GM12878 (cell line): ENCODE data around the gene TRIM62.

Experiments
- TCF12 ChIP-seq: IDR thresholded peaks from 2 replicates; pipeline ENCODE4 v1.6.1; 2011; ENCODE audit warnings: low read depth, mild to moderate bottlenecking, low read length
- TCF3 ChIP-seq: IDR thresholded peaks from 2 replicates; pipeline ENCODE4 v1.6.1; 2012; ENCODE audit warnings: low read depth, mild to moderate bottlenecking, low read length, borderline replicate concordance; ENCODE audit not compliant: insufficient read depth
- TF ChIP-seq, protein P1 (sequence below): fragments of 150-350 bp; IDR thresholded peaks from 2 replicates; pipeline ENCODE4 v1.6.1; 2016; ENCODE audit warnings: low read depth, low read length
- TF ChIP-seq, protein P2 (sequence below), 3 experiments: IDR thresholded peaks in 2 of 3; conservative IDR thresholded peaks in 1 of 3; 2 replicates each; pipeline ENCODE4 v1.5.1; 2011; ENCODE audit warnings: low read depth in 3 of 3, low read length in 3 of 3, mild to moderate bottlenecking in 3 of 3, control low read depth in 2 of 3, moderate library complexity in 2 of 3, inconsistent platforms in 1 of 3, mixed read lengths in 1 of 3; ENCODE audit not compliant: control insufficient read depth in 2 of 3, insufficient read depth in 1 of 3; ENCODE audit errors: extremely low read depth in 1 of 3

DNA sequence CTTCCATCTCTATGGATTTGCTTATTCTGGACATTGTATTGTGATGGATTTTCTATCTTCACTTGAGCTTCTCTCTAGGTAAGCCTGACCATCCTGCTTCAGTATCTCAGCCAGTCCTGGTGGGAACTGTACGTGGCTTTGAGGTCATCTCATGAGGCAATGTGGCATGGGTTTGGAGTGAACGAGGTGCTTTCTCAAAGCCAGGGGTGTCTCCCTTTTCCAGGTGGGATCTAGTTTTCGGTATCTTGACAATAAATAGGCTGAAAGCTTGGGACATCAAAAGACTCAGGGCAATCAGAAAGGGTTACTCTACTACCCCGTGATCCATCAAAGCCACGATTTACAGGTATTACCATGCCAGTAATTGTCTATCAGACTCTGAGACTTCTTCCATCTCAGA is 60.1 kb downstream of the TRIM62 start:
- TF ChIP-seq, protein P1, sequence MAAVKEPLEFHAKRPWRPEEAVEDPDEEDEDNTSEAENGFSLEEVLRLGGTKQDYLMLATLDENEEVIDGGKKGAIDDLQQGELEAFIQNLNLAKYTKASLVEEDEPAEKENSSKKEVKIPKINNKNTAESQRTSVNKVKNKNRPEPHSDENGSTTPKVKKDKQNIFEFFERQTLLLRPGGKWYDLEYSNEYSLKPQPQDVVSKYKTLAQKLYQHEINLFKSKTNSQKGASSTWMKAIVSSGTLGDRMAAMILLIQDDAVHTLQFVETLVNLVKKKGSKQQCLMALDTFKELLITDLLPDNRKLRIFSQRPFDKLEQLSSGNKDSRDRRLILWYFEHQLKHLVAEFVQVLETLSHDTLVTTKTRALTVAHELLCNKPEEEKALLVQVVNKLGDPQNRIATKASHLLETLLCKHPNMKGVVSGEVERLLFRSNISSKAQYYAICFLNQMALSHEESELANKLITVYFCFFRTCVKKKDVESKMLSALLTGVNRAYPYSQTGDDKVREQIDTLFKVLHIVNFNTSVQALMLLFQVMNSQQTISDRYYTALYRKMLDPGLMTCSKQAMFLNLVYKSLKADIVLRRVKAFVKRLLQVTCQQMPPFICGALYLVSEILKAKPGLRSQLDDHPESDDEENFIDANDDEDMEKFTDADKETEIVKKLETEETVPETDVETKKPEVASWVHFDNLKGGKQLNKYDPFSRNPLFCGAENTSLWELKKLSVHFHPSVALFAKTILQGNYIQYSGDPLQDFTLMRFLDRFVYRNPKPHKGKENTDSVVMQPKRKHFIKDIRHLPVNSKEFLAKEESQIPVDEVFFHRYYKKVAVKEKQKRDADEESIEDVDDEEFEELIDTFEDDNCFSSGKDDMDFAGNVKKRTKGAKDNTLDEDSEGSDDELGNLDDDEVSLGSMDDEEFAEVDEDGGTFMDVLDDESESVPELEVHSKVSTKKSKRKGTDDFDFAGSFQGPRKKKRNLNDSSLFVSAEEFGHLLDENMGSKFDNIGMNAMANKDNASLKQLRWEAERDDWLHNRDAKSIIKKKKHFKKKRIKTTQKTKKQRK, result no peak
- TF ChIP-seq TCF12 (no peak), TCF3 (no peak)
- TF ChIP-seq, protein P2, sequence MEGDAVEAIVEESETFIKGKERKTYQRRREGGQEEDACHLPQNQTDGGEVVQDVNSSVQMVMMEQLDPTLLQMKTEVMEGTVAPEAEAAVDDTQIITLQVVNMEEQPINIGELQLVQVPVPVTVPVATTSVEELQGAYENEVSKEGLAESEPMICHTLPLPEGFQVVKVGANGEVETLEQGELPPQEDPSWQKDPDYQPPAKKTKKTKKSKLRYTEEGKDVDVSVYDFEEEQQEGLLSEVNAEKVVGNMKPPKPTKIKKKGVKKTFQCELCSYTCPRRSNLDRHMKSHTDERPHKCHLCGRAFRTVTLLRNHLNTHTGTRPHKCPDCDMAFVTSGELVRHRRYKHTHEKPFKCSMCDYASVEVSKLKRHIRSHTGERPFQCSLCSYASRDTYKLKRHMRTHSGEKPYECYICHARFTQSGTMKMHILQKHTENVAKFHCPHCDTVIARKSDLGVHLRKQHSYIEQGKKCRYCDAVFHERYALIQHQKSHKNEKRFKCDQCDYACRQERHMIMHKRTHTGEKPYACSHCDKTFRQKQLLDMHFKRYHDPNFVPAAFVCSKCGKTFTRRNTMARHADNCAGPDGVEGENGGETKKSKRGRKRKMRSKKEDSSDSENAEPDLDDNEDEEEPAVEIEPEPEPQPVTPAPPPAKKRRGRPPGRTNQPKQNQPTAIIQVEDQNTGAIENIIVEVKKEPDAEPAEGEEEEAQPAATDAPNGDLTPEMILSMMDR (IDR thresholded peaks at IDR 0.05 in 2 of 3, conservative IDR thresholded peaks at IDR 0.05 in 1 of 3; ENCODE audit: control insufficient read depth in 2 of 3, extremely low read depth in 1 of 3, insufficient read depth in 1 of 3, low read depth in 3 of 3, low read length in 3 of 3), result no peak
